Keratinocyte (primary cell): ENCODE results near the gene IFRD2. TPM values are rescaled to one million over a fixed set of nuclear protein-coding genes. Genes with fewer than 3 reads are reported as not detected.

Experiments
- DNase-seq: peaks from one replicate; pipeline ENCODE4 v3.0.0-alpha.2; 2011; ENCODE audit warnings: low read depth, missing footprints, low spot score
- FAIRE-seq: peaks from 2 replicates; lab custom pipeline; 2011; peaks lifted over from hg19 to GRCh38; lab: Jason Lieb, UNC
- H2AFZ ChIP-seq: 2 replicates; pipeline ENCODE4 v1.6.0; 2012; ENCODE audit warnings: low read length, control low read depth, inconsistent platforms; ENCODE audit not compliant: control insufficient read depth
- H3K27ac ChIP-seq: 2 replicates; pipeline ENCODE4 v1.5.1; 2011; ENCODE audit warnings: low read length; ENCODE audit not compliant: control insufficient read depth, insufficient read depth
- H3K27me3 ChIP-seq: 3 replicates; pipeline ENCODE4 v1.6.0; 2011; ENCODE audit warnings: low read length; ENCODE audit not compliant: control insufficient read depth, insufficient read depth; ENCODE audit errors: extremely low read depth
- H3K36me3 ChIP-seq, 2 experiments: 2 replicates in 1 of 2; 3 replicates in 1 of 2; pipeline ENCODE4 v1.5.1; 2011; ENCODE audit warnings: low read length in 2 of 2, mild to moderate bottlenecking in 1 of 2; ENCODE audit not compliant: control insufficient read depth in 2 of 2, insufficient read depth in 2 of 2; ENCODE audit errors: extremely low read depth in 1 of 2
- H3K4me1 ChIP-seq: 3 replicates; pipeline ENCODE4 v1.5.1; 2011; ENCODE audit warnings: low read length; ENCODE audit not compliant: control insufficient read depth, insufficient read depth; ENCODE audit errors: extremely low read depth
- H3K4me2 ChIP-seq: 3 replicates; pipeline ENCODE4 v1.6.0; 2011; ENCODE audit warnings: low read depth, low read length; ENCODE audit not compliant: control insufficient read depth, insufficient read depth; ENCODE audit errors: extremely low read depth
- H3K4me3 ChIP-seq, 3 experiments: fragments of 200-600 bp in 1 of 3; sonication (generic) in 1 of 3; 2 replicates in 2 of 3; 3 replicates in 1 of 3; pipeline ENCODE4 v1.5.1; 2011 to 2016; ENCODE audit warnings: low read length in 3 of 3, mild to moderate bottlenecking in 3 of 3, control low read depth in 2 of 3, inconsistent platforms in 1 of 3, low read depth in 1 of 3, mixed read lengths in 1 of 3, mixed run types in 1 of 3, moderate library complexity in 1 of 3; ENCODE audit not compliant: control insufficient read depth in 2 of 3, insufficient read depth in 2 of 3; ENCODE audit errors: extremely low read depth in 1 of 3
- H3K79me2 ChIP-seq: 2 replicates; pipeline ENCODE4 v1.6.0; 2012; ENCODE audit warnings: low read length; ENCODE audit not compliant: control insufficient read depth, insufficient read depth
- H3K9ac ChIP-seq: 3 replicates; pipeline ENCODE4 v1.6.0; 2011; ENCODE audit warnings: low read length; ENCODE audit not compliant: control insufficient read depth, insufficient read depth; ENCODE audit errors: extremely low read depth
- H3K9me1 ChIP-seq: 3 replicates; pipeline ENCODE4 v1.6.0; 2011; ENCODE audit warnings: low read length; ENCODE audit not compliant: control insufficient read depth, insufficient read depth; ENCODE audit errors: extremely low read depth
- H3K9me3 ChIP-seq: 2 replicates; pipeline ENCODE4 v1.5.1; 2012; ENCODE audit warnings: low read depth, low read length; ENCODE audit not compliant: control insufficient read depth
- H4K20me1 ChIP-seq: 3 replicates; pipeline ENCODE4 v1.6.0; 2011; ENCODE audit warnings: low read length; ENCODE audit not compliant: control insufficient read depth, insufficient read depth; ENCODE audit errors: extremely low read depth
- EZH2 ChIP-seq: IDR thresholded peaks from one replicate; pipeline ENCODE4 v1.6.1; 2012; ENCODE audit warnings: inconsistent platforms, mild to moderate bottlenecking, low read length, moderate library complexity
- dilution Hi-C: fragments of 300-500 bp; cut with MboI; formaldehyde crosslinking; loops from one replicate; pipeline ENCODE4 v1.7.0; 2020; ENCODE audit warnings: low sequenced_read_pairs; ENCODE audit not compliant: extremely low pct_ligation_motif_present
- polyA plus RNA-seq, 5 experiments: library from polyadenylated mRNA; depleted of rRNA in 3 of 5; stranded (reverse) in 3 of 5; stranded (forward) in 1 of 5; unstranded in 1 of 5; fragments of >200 nt; gene quantifications; 1 replicate in 1 of 5; 2 replicates in 3 of 5; 3 replicates in 1 of 5; pipeline versions ENCODE4 v1.2.1 to v1.2.3, GENCODE V29; 2011 to 2012; ENCODE audit warnings: missing spikeins in 2 of 5, low read depth in 1 of 5, low replicate concordance in 1 of 5
- TF ChIP-seq, protein P1 (sequence below), 3 experiments: IDR thresholded peaks in 1 of 3; conservative IDR thresholded peaks in 1 of 3; optimal IDR thresholded peaks in 1 of 3; 2 replicates in 2 of 3; 3 replicates in 1 of 3; pipeline versions ENCODE3 to v1.5.1; 2011; ENCODE audit warnings: low read length in 3 of 3, mild to moderate bottlenecking in 3 of 3, moderate library complexity in 2 of 3, control low read depth in 1 of 3, inconsistent platforms in 1 of 3; ENCODE audit not compliant: insufficient read depth in 2 of 3; ENCODE audit errors: extremely low read depth in 1 of 3

IFRD2 gene
- polyA plus RNA-seq, 1 donor (not counting 4 experiments of a cell fraction or from before 2014, with no cell fraction given) = 50.3 TPM

DNA sequence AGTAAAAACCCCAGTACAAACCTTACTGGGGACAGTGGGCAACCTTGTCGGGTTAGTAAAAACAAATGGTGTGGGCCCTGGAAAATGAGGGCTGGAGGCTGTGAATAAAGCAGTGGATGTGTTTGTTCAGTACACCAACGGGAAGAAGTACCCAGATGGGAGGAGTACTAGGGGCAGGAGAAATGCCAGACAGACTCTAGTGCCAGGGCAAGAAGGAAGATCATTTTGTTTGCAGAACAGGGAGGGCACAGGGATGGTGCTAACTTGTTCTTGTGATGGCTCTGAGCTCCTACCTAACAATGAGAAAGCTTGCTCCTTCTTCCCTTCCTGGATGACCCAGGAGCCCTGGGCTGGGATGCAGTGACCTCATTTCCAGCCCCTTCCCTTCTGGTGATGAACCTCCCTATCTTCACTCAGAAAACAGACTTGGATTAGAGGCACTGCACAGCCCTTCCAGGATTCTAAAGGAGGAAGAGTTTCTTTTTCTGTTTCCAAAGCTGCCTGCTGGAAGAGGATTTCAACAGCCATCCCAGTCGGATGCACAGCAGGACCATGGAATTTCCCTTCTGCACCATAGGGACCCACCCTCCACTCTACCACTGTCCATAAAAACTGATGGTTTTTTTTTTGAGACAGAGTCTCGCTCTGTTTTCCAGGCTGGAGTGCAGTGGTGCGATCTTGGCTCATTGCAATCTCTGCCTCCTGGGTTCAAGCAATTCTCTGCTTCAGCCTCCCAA, 42.3 kb upstream of the IFRD2 start:
- Histone ChIP-seq H3K4me1 (peaks cover 38% of the 10 kb centered on the region), H3K27me3 (no peaks in the 10 kb centered on the region), H3K9ac (no peak overlapping the region), H3K9me3 (no peaks in the 10 kb centered on the region), H3K36me3 (peaks cover 28 to 31% of the 10 kb centered on the region in 2 experiments), H3K4me3 (peak overlapping the region in 1 of 3 experiments; percentile 21), H4K20me1 (peaks cover 7% of the 10 kb centered on the region), H3K27ac (no peak overlapping the region), H3K79me2 (peaks cover 67% of the 10 kb centered on the region), H3K9me1 (no peaks in the 10 kb centered on the region), H2AFZ (no peak overlapping the region), H3K4me2 (peak overlapping the region; percentile 1)
- no peak for FAIRE-seq
- dilution Hi-C loops = no loop called here
- no peak for DNase-seq
- no peak for TF ChIP-seq EZH2

DNA sequence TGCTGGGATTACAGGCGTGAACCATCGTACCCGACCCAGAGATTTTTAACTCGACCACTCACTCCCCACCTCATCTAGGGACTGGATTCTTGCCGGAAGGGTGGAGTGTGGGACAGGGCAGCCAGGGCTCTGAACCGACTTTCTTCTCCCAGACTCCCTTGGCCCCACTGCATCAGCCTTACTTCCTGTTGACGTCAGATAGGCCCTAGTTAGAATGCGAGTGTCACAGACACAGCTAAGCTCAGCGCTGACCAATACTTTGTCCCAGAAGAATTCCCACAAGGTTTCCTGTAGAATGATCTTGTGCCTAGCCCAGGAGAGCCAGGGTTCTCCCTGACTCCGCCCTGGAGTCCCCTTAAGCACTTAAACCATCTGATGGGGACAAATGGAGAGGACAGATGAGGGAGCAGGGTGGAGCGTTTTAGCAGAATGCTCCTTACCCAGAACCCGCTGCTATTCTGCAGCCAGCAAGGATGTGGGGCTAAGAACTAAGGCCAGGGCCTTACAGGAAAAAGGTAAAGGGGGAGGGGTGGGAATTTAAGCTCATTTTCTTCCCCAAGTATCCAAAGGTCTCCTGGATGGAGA, 41.6 kb upstream of the IFRD2 start:
- FAIRE-seq (no peak), DNase-seq (no peak)
- Histone ChIP-seq H3K27ac (no peak overlapping the region), H4K20me1 (peaks cover 7% of the 10 kb centered on the region), H3K36me3 (peaks cover 31 to 33% of the 10 kb centered on the region in 2 experiments), H3K27me3 (no peaks in the 10 kb centered on the region), H3K4me2 (peak overlapping the region; percentile 1), H3K4me1 (peaks cover 34% of the 10 kb centered on the region), H3K4me3 (no peak overlapping the region), H3K9ac (no peak overlapping the region), H3K79me2 (peaks cover 66% of the 10 kb centered on the region), H3K9me1 (no peaks in the 10 kb centered on the region), H2AFZ (no peak overlapping the region), H3K9me3 (no peaks in the 10 kb centered on the region)
- TF ChIP-seq, protein P1, sequence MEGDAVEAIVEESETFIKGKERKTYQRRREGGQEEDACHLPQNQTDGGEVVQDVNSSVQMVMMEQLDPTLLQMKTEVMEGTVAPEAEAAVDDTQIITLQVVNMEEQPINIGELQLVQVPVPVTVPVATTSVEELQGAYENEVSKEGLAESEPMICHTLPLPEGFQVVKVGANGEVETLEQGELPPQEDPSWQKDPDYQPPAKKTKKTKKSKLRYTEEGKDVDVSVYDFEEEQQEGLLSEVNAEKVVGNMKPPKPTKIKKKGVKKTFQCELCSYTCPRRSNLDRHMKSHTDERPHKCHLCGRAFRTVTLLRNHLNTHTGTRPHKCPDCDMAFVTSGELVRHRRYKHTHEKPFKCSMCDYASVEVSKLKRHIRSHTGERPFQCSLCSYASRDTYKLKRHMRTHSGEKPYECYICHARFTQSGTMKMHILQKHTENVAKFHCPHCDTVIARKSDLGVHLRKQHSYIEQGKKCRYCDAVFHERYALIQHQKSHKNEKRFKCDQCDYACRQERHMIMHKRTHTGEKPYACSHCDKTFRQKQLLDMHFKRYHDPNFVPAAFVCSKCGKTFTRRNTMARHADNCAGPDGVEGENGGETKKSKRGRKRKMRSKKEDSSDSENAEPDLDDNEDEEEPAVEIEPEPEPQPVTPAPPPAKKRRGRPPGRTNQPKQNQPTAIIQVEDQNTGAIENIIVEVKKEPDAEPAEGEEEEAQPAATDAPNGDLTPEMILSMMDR (optimal IDR thresholded peaks at IDR 0.05 in 1 of 3, IDR thresholded peaks at IDR 0.05 in 1 of 3, conservative IDR thresholded peaks at IDR 0.05 in 1 of 3; ENCODE audit: extremely low read depth in 1 of 3, insufficient read depth in 2 of 3, low read length in 3 of 3) = no peak
- no peak for TF ChIP-seq EZH2
- dilution Hi-C loops = no loop called here
